ENCODE measurements around the gene FAM169A.
"Not testable (repeated sequence)": the region's sequence is repeated elsewhere in the genome, so short reads cannot be mapped to it uniquely, and the experiment has no call there.

Gene FAM169A

DNA sequence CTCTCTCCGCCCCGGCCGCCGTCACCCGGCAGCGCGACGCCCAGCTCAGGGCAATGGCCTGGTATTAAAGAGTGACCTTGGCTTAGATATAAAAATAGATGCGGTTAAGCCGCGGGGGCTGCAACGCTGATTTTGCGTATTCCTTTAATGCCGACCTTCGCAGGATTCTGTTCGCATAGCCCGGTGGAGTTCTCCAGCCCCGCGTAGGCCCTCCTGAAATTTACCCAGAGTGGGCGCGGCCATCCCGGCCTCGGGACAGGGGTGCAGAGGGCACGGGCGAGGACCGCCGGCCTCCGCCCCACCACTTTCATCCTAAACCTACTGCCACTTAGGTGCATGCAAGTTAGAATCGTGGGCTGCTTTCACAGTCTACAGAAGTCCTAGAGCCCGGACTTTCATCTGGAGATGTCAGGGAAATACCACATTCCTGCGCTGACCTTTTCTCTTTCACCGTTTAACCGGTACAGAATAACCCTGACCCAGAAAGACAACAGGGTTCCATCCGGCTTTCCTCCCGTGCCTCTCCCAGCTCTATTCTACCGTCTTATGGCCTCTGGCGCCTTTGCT, 492 bp upstream of the FAM169A start:
- DNase-seq = no peak

DNA sequence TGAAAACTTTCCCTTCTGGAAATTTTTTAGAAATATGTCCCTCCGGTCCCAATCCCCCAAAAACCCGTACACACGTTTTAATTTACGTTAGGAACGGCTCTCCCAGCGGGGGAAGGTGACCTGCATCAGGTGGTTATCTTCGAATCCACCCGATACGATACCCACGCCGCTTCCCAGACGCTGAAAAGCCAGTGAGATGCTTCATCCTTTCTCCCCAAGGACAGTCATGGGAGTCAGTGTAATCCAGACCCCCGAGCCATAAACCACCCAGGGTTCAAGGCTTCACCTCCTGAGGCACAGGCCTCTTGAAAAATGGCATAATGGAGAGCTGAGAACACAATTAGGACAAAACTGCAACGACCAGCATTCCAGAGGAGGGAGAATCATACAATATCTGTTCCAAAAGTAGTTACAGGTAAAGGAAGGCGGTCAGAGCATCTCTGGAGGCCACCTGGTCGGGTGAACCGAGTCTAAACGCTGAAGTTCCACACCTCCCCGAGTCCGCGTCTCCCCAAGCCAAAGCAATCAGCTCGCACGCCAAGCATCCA, 857 bp downstream of the FAM169A start:
- no peak for DNase-seq

DNA sequence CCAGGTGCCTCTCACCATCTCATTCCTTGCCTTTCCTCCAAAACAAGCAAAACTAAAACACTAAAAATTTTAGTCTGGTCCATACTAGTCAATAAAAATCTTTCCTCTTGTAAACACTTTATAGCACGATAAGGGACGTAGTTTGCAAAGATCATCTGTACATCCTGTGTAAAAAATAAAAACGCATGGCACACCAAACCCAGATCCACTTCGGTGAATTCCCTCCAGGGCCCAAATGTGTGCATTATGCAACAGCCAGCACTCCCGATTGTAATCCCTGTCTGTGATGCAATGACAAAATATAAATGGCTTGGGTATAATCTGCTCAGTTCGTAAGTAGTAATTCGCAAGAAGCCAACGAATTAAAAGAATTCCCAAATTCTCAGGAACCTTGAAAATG, 1.4 kb downstream of the FAM169A start:
- DNase-seq = no peak

DNA sequence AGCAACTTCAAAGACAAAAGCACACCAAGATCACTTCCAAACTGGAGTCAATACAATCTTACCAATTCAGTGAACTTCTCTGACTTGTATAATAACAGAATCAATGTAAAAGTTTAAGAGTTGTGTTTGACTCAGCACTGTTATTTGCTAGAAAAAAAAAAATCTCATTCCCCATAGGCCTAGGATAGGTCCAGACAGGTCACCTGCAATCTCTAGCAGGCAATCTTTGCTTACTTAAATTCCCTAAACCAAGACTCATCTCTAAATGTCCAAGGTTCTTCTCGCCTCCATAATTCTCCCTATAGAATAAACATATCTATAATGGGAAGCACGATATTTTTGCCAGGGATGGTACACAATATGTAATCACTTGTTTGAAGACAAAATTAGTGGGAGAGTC, 2.5 kb downstream of the FAM169A start:
- DNase-seq = no peak

DNA sequence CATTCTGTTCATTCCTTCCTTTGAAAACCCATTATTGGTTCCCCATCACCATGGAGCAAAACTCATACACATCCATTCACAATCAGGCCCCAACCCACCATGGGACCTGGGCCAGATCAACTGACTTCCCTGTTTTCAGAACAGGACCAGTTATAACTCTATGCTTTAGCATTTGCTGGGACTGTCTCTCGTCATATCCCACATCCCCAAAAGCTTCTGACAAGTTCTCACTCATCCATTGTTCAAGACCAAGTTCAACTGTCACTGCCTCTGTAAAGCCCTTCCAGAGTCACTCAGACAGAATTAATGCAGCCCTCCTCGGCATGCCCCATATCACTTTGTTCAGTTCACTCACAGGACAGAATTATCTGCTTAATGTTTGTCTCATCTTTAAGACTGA, 4.0 kb downstream of the FAM169A start:
- no peak for DNase-seq

DNA sequence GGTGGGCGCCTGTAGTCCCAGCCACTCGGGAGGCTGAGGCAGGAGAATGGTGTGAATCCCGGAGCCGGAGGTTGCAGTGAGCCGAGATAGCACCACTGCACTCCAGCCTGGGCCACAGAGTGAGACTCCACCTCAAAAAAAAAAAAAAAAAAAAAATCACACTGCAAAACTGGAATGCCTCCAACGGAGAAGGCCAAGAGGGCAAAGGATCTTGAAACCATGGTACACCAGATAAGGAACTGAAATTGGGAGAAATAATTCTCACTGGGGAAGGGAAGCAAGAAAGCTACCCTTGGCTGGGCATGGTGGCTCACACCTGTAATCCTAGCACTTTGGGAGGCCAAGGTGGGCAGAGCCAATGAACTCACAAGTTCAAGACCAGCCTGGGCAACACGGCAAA, 9.2 kb downstream of the FAM169A start:
- DNase-seq = not testable (repeated sequence)

DNA sequence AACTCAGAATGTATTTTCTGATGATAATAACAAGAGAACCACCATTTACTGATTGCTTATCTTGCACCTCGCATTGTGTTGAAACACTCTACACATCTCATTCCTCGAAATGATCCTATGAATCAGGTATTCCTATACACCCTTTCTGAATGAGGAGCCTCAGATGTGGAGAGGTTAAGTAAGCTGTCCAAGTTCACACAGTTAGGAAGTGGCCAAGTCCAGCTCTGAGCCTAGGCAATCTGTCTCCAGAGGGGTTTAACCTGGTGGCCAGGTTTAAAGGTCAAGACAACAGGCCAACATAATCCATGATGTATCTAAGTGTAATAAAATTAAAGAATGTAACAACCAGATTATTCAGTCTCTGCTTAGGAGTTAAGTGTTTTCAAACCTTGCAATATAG, 12.9 kb downstream of the FAM169A start:
- no peak for DNase-seq

DNA sequence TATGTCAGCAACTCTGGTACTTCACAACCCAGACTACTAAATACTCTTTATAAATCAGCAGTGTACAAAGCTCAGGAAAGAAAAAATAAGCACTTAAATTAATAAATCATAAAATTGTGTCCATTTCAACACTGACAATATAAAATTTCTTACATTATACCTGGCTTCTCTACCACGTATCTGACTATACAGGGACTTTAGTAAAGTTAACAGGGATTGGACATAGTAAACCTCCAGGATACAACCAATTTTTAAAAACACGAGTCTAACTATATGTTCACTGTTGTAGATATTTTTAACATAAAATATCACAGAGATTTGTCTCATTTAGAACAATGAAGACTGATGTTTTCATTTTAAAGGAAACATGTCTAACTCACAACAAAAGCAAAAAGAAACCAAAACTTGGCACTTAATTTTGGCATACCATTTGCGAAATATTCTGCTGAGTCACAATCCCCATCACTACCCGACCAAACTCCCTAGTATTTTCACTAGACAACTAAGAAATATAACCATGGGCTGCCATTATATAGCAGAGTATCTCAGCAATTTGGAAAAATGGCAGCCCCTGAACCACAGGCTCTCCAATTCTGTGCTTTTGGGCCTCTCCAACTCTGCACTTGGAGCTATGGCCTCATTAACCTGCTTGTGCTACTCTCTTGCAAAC, 14.4 kb downstream of the FAM169A start:
- no peak for DNase-seq

DNA sequence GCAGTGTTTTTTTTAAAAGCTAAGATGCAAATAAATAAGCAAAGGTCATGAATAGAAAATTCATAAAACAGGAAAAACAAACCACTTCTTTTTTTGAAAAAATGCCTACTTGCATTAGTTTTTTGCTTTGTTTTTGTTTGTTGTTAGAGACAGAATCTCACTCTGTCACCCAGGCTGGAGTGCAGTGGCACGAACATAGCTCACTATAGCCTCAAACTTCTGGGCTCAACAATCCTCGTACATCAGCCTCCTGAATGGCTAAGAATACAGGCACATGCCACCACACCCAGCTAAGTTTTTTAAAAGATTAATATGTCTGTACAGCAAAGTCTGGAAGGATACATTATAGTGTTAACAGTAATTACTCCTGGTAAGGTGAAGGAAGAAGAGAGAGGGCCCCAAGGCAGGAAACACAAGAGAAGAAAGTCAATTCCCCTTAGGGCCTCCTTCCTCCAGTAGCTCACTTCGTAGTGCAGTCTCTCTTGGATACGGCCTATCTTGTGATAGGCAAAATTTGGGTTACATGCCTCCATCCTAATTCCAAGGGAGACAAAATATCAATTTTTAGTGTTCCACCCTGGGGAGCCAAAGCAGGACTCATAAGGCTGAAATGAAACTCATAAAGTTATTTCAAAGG, 15.3 kb downstream of the FAM169A start:
- no peak for DNase-seq

DNA sequence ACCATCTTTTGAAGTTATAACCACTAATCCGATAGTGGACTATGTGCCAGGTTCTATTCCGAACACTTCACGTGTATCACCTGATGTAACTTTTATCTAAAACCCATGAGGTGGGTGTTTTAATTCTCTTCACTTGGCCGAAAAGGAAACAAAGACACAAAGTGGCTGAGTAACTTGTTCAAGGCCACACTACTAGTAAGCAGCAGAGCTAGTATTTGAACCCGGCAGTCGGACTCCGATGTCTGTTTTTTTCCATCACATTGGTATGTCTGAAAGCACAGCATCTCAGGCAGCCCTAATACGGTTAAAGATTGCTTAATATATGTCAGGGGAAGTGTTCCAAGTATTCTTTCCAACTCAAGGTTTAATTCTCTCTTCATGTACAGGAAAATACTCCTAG, 16.2 kb downstream of the FAM169A start:
- no peak for DNase-seq

DNA sequence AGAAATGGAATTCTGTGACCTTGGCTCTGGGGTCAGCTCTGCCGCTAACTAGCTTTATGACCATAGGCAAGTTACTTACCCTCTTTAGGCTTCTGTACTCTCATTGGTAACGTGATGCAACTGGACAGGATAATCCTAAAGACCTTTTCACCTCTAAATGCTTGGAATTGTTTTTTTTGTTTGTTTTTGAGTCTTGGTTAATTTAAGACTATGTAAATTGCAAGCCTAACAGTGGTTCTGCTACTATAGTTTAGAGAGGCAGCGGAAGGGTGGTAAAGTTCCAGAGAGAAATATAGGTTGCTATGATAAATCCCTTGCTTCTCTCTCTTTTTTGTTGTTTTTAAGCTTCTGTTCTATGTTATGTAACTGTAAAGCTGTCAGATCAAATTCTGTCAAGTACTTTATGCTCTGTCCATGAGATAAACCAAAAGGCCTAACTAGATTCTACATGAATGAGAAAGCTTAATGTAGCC, 17.6 kb downstream of the FAM169A start:
- DNase-seq = no peak

DNA sequence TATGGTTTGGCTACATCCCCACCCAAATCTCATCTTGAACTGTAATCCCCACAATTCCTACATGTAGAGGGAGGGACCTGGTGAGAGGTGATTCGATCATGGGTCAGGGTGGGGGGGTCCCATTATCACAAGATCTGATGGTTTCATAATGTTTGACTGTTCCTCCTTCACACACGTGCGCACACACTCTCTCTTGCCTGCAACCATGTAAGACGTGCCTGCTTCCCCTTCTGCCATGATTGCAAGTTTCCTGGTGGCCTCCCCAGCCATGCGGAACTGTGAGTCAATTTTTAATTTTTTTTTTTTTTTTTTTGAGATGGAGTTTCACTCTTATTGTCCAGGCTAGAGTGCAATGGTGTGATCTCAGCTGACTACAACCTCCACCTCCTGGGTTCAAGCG, 27.0 kb downstream of the FAM169A start:
- no peak for DNase-seq

DNA sequence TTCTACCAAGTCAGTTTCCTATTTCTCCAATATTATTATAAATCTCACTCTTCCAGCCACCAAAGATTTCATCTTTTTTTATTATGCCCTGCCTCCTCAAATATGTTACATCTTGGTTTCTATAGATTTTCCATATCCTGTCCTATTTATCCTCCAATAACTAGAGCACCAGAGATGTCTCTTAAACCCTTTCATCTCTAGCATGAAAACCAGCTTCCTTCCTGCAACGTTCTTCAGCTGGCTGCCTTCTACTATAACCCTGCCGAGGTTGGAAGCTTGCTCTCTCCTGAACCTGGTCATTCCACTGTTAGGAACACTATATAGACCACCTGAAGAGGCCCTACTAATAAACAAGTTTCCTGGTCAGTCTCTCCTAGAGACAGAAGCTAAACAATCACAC, 27.9 kb downstream of the FAM169A start:
- no peak for DNase-seq

DNA sequence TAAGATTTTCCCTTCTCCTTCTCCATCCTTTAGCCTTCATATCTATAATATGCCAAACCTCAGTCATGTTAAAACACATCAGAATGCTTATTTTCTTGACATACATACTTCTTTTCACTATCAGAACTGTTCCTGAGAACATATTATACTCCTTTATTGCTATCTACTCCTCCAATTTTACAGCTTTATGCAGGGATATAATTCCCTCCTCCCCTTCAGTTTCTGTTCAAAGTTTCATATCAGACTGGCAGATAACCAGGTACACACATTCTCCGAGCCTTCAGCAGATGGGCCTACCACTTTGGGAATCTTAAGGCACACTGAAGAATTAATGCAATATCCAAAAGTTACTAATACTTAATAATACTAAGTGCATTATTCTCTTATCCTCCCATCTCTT, 29.1 kb downstream of the FAM169A start:
- no peak for DNase-seq

DNA sequence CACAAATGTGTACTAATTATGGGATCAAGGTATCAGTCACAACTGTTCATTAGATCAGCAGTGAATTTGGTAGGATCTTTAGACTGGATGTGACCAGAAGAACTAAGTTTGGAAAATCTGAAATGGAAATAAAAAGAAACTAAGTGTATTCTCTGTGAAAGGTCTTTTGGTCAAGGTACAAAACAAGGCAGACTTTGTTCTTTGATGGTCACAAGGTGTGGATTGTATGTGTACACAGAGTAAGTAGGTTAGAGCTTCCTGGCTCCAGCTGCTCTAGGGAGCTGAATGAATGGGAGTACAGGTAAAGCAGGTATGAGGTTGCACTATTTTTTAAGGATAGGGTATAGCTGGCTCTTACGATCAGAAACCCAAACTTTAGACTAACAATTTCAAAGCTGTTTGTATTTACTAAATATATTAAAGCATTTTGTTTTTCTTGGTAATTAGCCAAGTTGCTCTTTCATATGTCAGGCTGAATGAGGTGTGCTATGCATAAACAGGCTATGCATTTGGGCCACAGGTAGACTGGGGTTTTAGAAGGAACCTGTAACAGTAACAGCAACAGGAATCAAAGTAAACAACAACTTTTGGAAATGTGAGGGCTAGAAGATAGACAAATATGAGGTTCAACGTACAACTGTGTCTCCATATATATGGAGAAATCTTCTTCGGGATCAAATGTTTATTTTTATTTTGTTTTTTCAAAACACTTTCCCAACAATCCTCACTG, 32.5 kb downstream of the FAM169A start:
- no peak for DNase-seq

DNA sequence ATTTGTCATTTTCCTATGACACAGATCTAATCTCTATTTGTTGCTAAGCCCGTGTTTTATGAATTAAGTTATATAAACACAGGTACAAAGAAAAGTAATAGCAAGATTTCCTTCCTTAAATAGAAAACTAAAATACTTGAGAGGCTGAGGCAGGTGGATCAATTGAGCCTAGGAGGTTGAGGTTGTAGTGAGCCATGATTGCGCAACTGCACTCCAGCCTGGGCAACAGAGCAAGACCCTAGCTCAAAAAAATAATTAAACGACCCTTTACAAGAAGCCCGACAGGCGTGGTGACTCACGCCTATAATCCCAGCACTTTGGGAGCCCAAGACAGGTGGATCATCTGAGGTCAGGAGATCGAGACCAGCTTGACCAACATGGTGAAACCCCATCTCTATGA, 36.8 kb downstream of the FAM169A start:
- DNase-seq = no peak

DNA sequence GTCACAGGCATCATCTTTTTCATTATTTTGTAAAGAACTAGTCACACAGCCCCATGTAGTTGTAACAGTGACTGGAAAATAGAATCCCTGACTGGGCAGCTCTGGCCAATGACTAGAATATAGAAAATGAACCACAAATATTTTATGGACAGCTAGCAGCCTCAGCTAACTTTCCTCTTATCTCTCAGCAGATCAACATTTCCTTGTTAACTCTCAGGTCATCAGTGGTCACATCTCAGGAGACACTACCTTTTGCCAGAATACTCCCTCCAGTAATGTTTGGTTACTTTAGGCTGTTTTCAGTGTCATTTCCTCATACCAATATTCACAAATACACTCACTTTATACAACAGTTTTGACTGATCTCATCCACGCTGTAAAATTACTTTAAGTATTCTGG, 43.9 kb downstream of the FAM169A start:
- DNase-seq = no peak

DNA sequence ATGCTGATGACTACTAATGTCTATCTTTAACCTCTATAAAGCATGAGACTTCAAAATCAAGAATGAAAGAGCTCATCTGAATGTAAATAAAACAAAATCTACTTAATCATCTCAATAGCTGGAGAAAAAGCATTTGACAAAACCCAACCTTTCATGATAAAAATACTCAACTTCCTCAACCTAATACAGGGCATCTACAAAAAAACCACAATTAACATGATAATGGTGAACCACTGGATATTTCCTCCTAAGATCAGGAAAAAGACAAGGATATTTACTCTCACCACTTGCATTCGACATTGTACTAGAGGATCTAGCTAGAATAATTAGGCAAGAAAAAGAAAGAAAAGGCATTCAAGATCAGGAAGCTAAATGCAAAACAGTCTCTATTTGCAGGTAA, 49.3 kb downstream of the FAM169A start:
- no peak for DNase-seq

DNA sequence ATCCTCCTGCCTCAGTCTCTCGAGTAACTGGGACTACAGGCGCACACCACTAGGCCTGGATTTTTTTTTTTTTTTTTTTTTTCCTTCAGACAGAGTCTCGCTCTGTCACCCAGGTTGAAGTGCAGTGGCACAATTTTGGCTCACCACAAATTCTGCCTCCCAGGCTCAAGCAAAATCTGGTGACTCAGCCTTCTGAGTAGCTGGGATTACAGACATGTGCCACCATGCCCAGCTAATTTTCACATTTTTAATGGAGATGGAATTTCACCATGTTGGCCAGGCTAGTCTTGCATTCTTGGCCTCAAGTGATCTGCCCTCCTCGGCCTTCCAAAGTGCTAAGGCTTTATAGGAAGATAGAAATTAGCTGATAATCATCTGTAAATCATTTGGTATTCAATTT, 55.3 kb downstream of the FAM169A start:
- DNase-seq = no peak

DNA sequence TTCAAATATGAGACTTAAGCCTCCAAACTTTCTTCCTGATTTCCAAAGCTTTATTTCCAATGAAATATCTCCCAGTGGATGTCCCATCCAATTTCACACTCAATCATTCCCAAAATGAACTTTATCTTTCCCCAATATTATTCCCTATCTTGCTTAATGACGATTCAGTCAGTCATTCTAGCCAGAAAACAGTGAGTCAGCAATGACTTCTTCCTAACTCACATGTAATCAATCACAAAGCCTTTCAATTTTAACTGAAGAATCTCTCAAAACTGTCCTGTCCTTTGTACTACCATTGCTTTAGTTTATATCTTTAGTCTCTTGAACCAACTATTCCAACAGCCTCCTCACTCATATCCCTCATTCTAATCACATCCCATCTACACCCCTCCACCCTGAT, 64.2 kb downstream of the FAM169A start:
- DNase-seq = no peak

DNA sequence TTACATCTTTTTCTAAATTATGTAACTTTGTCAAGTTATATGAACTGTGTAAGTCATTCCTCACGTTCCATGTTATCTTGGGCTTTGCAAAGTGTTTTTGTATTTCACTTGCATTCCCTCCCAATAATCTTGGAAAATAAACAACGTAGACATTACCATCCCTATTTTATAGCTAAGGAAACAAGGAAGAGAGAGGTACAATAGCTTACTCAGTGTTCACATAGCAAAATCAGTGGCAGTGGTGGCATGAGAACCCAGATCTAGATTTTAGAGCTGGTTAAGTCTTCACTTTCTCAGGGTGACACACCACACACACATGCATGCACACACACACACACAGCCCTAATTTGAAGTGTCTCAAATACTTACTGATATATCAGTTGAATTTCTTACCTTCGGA, 65.0 kb downstream of the FAM169A start:
- DNase-seq = no peak

DNA sequence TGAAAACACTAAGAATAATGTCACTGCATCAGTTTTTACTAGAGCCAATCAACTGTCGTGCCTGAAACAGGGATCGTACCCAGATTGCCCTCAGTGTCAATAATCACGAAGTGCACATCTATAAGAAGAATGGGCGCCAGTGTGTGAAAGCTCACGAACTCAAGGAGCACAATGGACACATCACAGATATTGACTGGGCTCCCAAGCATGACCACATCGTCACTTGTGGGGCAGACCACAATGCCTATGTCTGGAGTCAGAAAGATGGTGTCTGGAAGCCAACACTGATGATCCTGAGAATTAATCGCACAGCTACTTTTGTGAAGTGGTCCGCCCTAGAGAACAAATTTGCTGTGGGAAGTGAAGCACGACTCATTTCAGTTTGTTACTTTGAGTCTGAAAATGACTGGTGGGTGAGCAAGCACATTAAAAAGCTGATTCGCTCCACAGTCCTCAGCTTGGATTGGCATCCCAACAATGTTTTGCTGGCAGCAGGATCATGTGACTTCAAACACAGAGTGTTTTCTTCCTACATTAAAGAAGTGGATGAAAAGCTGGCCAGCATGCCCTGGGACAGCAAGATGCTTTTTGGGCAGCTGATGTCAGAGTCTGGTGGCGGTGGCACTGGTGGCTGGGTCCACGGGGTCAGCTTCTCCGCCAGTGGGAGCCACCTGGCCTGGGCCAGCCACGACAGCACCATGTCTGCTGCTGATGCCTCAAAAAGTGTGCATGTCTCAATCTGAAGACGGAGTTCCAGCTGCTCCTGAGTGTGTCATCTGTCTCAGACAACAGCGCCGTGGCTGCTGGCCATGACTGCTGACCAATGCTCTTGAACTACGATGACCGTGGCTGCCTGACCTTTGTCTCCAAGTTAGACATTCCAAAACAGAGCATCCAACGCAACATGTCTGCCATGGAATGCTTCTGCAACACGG, 66.9 kb downstream of the FAM169A start:
- DNase-seq = no peak
